HepG2 (cell line): ENCODE results near the gene GADD45GIP1. TPM values are rescaled to one million over a fixed set of nuclear protein-coding genes. Genes with fewer than 3 reads are reported as not detected.

Source experiments
- ARHGAP35 ChIP-seq: sonication (generic); formaldehyde crosslinking; IDR thresholded peaks from 2 replicates; pipeline ENCODE4 v1.9.0; 2022; ENCODE audit warnings: mild to moderate bottlenecking, inconsistent platforms, moderate library complexity, missing genetic modification reagents, borderline replicate concordance
- DZIP1 ChIP-seq: sonication (generic); formaldehyde crosslinking; IDR thresholded peaks from 2 replicates; pipeline ENCODE4 v1.5.0; 2020; ENCODE audit warnings: mild to moderate bottlenecking, missing genetic modification reagents
- EHMT2 ChIP-seq: fragments of 200-600 bp; sonication (generic); IDR thresholded peaks from 2 replicates; pipeline ENCODE4 v1.7.0; 2017; ENCODE audit warnings: antibody characterized with exemption, low read depth, low read length, borderline replicate concordance
- HNRNPK ChIP-seq: fragments of 200-400 bp; formaldehyde crosslinking; IDR thresholded peaks from 2 replicates; pipeline ENCODE4 v1.6.1; 2018; ENCODE audit warnings: low read length, low read depth, moderate library complexity, mild to moderate bottlenecking; ENCODE audit not compliant: poor library complexity, severe bottlenecking
- MAX ChIP-seq: IDR thresholded peaks from 2 replicates; pipeline ENCODE4 v1.6.1; 2012; ENCODE audit warnings: inconsistent platforms
- MEIS1 ChIP-seq: sonication (generic); formaldehyde crosslinking; IDR thresholded peaks from 2 replicates; pipeline ENCODE4 v1.9.0; 2021; ENCODE audit warnings: mild to moderate bottlenecking, missing genetic modification reagents, moderate library complexity, borderline replicate concordance
- PBX3 ChIP-seq: sonication (generic); formaldehyde crosslinking; IDR thresholded peaks from 2 replicates; pipeline ENCODE4 v1.8.1; 2023; ENCODE audit warnings: missing genetic modification reagents, inconsistent platforms, borderline replicate concordance
- RBAK ChIP-seq: sonication (generic); formaldehyde crosslinking; IDR thresholded peaks from 2 replicates; pipeline ENCODE4 v1.5.1; 2020; ENCODE audit warnings: mild to moderate bottlenecking, missing genetic modification reagents
- SMARCE1 ChIP-seq: fragments of 450-650 bp; IDR thresholded peaks from 2 replicates; pipeline ENCODE4 v1.6.1; 2017; ENCODE audit warnings: borderline replicate concordance
- USF2 ChIP-seq, 2 experiments: sonication (generic) in 1 of 2; formaldehyde crosslinking in 1 of 2; IDR thresholded peaks; 2 replicates each; pipeline versions ENCODE4 v1.5.1 to v1.6.1; 2011 to 2020; ENCODE audit warnings: borderline replicate concordance in 1 of 2, low read depth in 1 of 2, low read length in 1 of 2, mild to moderate bottlenecking in 1 of 2, missing genetic modification reagents in 1 of 2, moderate library complexity in 1 of 2
- YY1 ChIP-seq: IDR thresholded peaks from 2 replicates; pipeline ENCODE4 v1.6.1; 2011; ENCODE audit warnings: low read length, low read depth, moderate library complexity, mild to moderate bottlenecking; ENCODE audit not compliant: insufficient read depth, insufficient replicate concordance
- ZBTB4 ChIP-seq: sonication (generic); formaldehyde crosslinking; IDR thresholded peaks from 2 replicates; pipeline ENCODE4 v1.4.0; 2020; ENCODE audit warnings: missing genetic modification reagents, mild to moderate bottlenecking, borderline replicate concordance
- ZNF383 ChIP-seq: sonication (generic); formaldehyde crosslinking; IDR thresholded peaks from 2 replicates; pipeline ENCODE4 v1.4.0; 2020; ENCODE audit warnings: missing genetic modification reagents, mild to moderate bottlenecking, borderline replicate concordance
- ZNF530 ChIP-seq: sonication (generic); formaldehyde crosslinking; IDR thresholded peaks from 2 replicates; pipeline ENCODE4 v1.5.0; 2020; ENCODE audit warnings: low read depth, mild to moderate bottlenecking, missing genetic modification reagents
- ZNF737 ChIP-seq: sonication (generic); formaldehyde crosslinking; IDR thresholded peaks from 2 replicates; pipeline ENCODE4 v1.5.0; 2020; ENCODE audit warnings: missing genetic modification reagents, mild to moderate bottlenecking, borderline replicate concordance
- polyA plus RNA-seq, 8 experiments: library from polyadenylated mRNA; depleted of rRNA in 3 of 8; stranded (reverse) in 7 of 8; unstranded in 1 of 8; fragments of >200 nt; fragmentation: Illumina TruSeq in 4 of 8; extraction: Trizol in 4 of 8; gene quantifications; 2 replicates each; pipeline versions ENCODE4 v1.2.1 to v1.2.3, GENCODE V29; 2011 to 2016; ENCODE audit warnings: low read depth in 4 of 8, missing spikeins in 1 of 8, mixed read lengths in 1 of 8; ENCODE audit not compliant: insufficient read depth in 1 of 8
- total RNA-seq, 5 experiments: library from RNA; depleted of rRNA; stranded (reverse); fragments of >200 nt; fragmentation: Illumina TruSeq; extraction: Trizol; gene quantifications; 2 replicates each; pipeline ENCODE4 v1.2.3, GENCODE V29; 2016; ENCODE audit warnings: low read depth in 1 of 5

Gene GADD45GIP1
- total and polyA plus RNA-seq, 2 of the 13 experiments (the other 11 are each of a cell fraction or from before 2014, with no cell fraction given) = 24.6 to 30.7 TPM

GRCh38 chr19:12985049-12985776, 28.2 kb upstream of the GADD45GIP1 start (continued):
- TF ChIP-seq DZIP1 = no peak
- TF ChIP-seq USF2 (IDR thresholded peaks at IDR 0.05; ENCODE audit: low read depth, low read length) = peak; percentile 79
- peak; percentile 85; the same call in 1 of the 2 replicates for TF ChIP-seq USF2 (CRISPR knock-in tag; IDR thresholded peaks at IDR 0.05; ENCODE audit: borderline replicate concordance)
- TF ChIP-seq PBX3 (CRISPR knock-in tag) = no peak
- no peak for TF ChIP-seq ZBTB4 (CRISPR knock-in tag)
- no peak for TF ChIP-seq HNRNPK
- peak; percentile 92 for TF ChIP-seq MEIS1 (CRISPR knock-in tag)
- TF ChIP-seq RBAK (CRISPR knock-in tag) = no peak
- peak; percentile 98 for TF ChIP-seq MAX
- 0 out of 2 replicates have a peak, but pooled peaks have one; percentile 48 for TF ChIP-seq ZNF383
- no peak for TF ChIP-seq YY1
- no peak for TF ChIP-seq SMARCE1
- no peak for TF ChIP-seq ZNF737 (CRISPR knock-in tag)
- no peak for TF ChIP-seq EHMT2
- TF ChIP-seq ZNF530 = no peak
- TF ChIP-seq ARHGAP35 (CRISPR knock-in tag) = 0 out of 2 replicates have a peak, but pooled peaks have one; percentile 7
